Hematopoietic multipotent progenitor cell (in vitro differentiated cells): ENCODE results near the gene GABBR2. TPM values are rescaled to one million over a fixed set of nuclear protein-coding genes. Genes with fewer than 3 reads are reported as not detected.

Experiments used
- DNase-seq, 3 donors: peaks; one replicate each; pipeline ENCODE4 v3.0.0-alpha.2; 2011 to 2015; ENCODE audit warnings: low read depth in 2 of 3, low spot score in 2 of 3
- total RNA-seq: library from RNA; depleted of rRNA; stranded (reverse); fragments of >200 nt; gene quantifications from one replicate; pipeline ENCODE4 v1.2.3, GENCODE V29; 2012

Gene GABBR2
- total RNA-seq, 1 donor, result not detected

- DNase-seq, result no peak
These were observed 374.8 kb downstream of the GABBR2 start for GRCh38 chr9:98333703-98334582.

DNA sequence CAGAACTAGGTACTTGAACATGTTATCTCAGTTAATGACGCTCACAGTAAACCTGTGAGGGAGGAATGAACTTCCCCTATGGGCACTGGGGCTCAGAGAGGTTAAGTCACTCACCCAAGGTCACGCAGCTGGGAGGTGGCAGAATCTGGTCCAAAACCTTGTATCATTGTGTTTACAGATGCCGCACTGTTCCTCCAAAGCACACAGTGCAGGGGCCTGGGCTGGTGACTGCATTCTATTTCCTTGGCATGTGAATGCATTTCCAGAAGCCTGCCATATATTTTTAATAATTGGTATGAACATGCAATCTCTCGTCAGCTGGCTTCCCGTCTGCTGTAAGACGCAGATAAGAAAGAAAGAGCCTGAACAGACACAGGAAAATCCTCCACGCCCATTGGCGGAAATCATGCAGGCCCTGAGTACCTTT lies 376.3 kb downstream of the GABBR2 start:
- DNase-seq, result peak in 2 of 3 donors; percentile 33 to 58

- no peak for DNase-seq
These were observed 377.0 kb downstream of the GABBR2 start for GRCh38 chr9:98331536-98332259.

DNA sequence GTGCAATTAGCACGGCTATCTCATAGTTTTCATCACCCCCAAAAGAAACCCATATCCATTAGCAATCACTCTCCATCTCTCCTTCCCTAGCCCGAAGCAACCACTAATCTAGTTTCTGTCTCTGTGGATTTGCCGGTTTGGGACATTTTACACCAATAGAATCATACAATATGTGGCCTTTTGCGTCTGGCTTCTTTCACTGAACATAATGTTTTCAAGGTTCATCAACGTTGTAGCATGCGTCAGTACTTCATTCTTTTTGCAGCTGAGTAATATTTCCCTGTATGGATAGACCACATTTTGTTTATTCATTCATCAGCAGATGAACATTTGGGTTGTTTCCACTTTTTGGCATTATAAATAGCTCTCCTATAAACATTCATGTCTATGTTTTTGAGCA lies 377.9 kb downstream of the GABBR2 start:
- DNase-seq, result no peak

- DNase-seq, result no peak
These were observed 378.8 kb downstream of the GABBR2 start for GRCh38 chr9:98329904-98330303.

DNA sequence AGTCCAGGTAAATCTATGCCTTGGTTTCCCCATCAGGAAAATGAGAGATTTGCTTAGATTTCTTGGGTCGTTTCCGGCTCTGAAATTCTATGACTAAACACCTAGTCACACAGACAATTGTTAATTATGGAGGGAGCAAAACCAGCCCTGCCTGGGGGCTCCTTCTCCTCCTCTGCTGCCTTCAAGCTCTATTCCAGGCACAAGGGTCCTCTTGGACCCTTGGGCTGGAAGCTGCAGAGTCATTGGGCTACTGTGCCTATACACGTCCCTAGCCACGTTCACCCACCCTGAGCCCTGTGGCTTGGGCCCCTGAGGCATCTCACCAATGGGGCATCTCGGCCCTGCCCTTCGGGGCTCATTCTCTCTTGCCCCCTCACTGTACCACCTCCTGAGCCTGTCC lies 379.5 kb downstream of the GABBR2 start:
- DNase-seq, result no peak

- no peak for DNase-seq
These were observed 380.0 kb downstream of the GABBR2 start for GRCh38 chr9:98328770-98329169.

DNA sequence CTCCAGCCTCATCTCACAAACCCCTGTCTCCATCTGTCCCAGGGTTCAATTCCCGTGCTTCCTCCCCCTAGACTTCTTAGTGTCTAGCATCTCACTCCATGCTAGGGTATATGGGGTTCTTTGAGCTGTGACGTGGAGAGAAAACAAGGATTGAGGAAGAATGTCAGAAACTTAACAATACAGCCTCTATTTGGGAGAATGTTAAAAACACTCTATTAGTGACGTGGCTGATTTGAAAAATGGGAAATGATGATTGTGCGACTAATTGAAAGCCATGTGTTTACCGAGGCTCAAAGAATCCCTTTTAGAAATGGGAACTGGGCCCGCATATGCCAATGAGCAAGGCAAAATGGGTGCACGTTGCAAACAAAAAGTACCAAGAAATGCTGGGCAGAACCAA lies 380.6 kb downstream of the GABBR2 start:
- DNase-seq, result no peak

DNA sequence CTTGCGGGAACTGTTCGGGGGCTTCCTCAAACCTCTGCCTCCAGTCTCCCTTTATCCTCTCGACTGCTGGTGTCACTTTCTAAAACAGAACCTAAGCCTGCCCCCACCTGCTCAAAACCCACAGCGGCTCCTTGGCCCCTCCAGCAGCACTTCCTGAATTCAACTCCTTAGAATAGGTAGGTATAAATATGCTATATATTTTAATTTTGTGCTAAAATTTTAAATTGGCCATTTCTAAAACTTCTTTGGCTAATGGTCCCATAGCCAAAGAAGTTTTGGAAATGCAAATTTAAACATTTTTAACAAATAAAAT lies 381.5 kb downstream of the GABBR2 start:
- DNase-seq, result no peak

DNA sequence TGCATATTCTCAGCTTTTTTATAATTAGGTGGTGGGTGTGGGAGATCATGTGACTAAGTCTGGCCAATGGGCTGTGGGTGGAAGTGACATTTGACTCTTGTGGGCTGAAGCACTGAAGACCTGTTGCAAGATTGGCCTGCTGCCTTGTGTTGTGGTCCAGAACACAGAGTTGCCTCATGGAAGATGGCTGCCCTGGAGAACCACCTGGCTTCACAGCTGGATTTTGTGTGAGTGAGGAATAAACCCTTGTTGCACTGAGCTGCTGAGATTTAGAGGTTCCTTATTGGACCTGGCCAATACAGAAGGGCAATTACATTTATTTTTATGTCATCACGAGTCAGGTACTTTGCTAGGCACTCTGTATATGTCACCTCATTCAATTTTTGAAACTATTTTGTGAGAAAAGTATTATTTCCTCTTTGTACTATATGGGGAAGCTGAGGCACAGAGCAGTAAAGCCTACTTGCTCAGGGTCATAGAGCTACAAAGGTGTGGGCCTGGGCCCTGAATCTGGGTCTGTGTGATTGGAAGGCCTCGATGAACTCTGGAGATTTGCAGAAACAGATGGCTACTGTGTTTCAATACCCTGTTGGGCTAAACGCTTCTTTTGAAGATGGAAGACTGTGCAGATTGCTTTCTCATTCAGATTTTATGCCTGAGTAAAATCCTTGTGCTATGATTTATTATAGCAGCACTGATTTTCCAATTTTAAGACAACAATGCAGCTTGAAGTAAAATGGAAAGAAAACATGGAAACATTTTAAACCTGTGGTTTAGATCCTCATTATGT lies 382.1 kb downstream of the GABBR2 start:
- peak in 1 of 3 donors; percentile 21 for DNase-seq

DNA sequence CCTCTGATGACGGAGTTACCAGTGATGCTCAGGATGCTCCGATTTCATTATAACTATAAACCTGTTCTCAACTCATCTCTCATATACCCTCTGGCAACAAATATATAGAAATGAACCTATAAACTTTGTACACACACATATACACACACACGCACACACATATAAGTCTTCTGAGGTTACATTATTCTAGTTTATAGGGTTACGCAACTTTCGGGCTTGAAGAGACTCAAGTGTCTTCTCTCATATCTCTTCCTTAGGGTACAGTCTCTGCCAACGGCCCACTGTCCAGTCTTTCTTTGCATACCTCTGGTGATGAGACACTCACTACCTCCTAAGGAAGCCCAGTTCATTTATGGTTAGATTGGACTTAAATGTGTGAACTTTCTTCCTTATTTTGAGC lies 383.9 kb downstream of the GABBR2 start:
- no peak for DNase-seq

DNA sequence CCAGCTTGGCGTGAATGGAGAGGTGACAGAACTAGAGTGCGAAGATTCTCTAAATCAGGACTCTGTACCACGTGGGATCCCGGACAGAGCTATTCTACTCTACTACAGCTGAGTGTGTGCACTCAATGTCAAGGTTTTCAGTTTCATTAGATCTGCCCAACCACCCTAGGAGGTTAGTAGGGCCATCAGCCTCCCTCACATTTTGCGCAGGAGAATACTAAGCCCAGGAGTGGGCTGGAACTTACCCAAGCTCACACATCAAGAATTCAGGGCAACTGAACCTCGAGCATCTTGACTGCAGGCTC lies 385.0 kb downstream of the GABBR2 start:
- DNase-seq, result no peak

DNA sequence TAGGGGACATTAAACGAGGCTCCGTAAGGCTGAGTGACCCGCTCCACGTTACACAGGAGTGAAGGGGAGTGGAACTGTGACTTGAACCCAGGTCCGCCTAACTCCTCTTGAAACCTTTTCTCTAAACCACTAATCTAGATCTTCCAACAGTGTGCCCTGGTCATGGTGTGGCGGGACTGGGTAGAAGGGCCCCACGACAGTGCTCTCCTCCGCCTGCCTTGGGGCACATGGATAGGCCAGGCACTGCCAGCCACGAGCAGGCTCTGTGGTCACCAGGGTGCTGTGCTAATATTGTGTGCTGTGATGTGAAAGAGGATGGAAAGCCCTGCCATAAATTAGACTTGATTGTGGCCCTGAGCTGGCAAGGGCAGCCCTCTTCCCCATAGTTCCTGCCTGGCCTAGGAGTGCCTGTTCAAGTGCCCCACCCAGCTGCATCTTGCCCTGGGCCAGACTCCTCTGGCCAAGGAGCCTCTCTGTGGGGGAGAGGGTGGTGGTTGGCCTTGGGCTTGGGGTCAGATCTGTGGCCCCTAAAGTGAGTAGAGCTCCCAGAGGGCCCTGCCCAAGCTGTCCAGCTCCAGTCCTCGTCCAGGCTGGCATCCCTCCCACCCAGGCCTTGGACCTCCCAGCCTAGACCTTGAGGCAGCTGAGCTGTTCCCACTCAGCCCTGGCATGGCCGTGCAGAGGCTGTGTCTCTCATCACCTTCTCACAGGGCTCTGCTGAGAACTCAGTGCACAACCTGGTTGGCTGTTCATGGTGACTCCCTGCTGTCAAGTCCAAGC lies 385.5 kb downstream of the GABBR2 start:
- no peak for DNase-seq

- no peak for DNase-seq
These were observed 387.5 kb downstream of the GABBR2 start for GRCh38 chr9:98321269-98321668.

DNA sequence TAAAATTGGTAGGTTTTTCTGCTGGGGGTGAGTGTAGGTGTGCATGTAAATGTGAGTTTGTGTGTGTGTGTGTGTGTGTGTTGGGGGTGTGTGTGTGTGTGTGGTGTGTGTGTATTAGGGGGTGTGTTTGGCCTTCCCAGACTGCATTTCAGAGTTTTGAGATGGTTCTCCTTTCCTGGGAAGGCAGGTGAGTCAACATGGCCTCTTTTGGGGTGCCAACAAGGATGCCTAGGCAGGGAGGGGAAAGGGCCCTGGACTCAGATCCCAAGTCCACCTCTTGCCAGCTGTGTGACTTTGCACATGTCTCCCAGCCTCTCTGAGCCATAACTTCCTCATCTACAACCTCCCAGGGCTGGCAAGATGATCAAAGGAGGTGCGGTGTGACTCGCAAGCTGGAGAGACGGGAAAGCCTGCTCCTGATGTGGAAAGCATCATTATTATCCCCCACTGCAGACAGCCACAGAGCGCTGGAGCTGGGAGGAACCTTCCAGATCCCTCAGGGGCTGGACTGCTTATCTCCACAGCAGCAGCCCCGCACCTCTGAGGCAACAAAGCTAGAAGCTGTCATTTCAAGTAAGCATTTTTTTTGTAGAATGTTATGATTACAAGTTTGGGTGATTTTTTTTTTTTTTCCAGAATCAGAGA lies 389.8 kb downstream of the GABBR2 start:
- no peak for DNase-seq

- DNase-seq, result no peak
These were observed 390.5 kb downstream of the GABBR2 start for GRCh38 chr9:98318041-98318790.

- no peak for DNase-seq
These were observed 391.4 kb downstream of the GABBR2 start for GRCh38 chr9:98317134-98317857.

DNA sequence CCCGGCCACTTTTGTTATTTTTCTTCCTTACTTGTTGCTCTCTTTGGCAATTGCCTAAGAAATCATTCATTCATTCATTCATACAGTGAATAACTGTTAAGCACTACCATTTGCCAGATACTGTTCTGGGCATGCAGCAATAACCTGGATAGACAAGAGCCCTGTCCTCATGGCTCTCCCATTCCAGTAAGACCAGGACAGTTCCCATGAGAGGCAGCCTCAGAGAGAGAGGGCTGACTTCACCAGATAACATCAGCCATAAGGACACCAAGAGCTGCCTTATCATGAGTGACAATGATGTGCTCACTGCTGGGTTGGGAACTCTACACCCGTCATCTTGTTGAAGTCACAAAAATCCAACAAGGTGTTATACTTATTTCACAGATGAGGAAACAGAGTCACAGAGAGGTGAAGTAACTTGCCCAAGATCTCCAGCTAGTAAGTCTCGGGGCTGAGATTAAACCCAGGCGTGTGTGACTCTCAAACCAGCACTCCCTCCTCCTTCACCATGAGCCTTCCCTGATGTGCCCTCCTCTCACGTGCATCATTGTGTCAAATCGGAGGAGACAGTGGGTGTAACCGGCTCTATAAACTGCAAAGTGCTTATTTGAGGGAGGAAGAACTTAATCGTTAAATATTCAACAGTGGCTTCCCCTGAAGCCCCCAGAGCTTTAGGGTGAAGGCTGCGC lies 392.1 kb downstream of the GABBR2 start:
- no peak for DNase-seq
